ENCODE measurements around the gene HCRTR1. TPM values are rescaled to one million over a fixed set of nuclear protein-coding genes. Genes with fewer than 3 reads are reported as not detected.

HCRTR1 gene
- total RNA-seq: 0.23 TPM in 1 of 2 replicates, not detected in the other
- long read RNA-seq: 0 reads

- Mint-ChIP-seq H3K36me3 (ENCODE audit: low read depth) (no peaks in the 10 kb centered on the region), H3K27ac (ENCODE audit: unreplicated experiment) (no peak within 1 kb of the TSS), H3K4me1 (peaks cover 10% of the 10 kb centered on the region), H3K9me3 (no peaks in the 10 kb centered on the region), H3K27me3 (ENCODE audit: low read depth) (peaks cover 30% of the 10 kb centered on the region), H3K4me3 (peak within 1 kb of the TSS; percentile 82)
- no peak for DNase-seq (ENCODE audit: low read depth, low spot score)
- TF ChIP-seq, protein P1, sequence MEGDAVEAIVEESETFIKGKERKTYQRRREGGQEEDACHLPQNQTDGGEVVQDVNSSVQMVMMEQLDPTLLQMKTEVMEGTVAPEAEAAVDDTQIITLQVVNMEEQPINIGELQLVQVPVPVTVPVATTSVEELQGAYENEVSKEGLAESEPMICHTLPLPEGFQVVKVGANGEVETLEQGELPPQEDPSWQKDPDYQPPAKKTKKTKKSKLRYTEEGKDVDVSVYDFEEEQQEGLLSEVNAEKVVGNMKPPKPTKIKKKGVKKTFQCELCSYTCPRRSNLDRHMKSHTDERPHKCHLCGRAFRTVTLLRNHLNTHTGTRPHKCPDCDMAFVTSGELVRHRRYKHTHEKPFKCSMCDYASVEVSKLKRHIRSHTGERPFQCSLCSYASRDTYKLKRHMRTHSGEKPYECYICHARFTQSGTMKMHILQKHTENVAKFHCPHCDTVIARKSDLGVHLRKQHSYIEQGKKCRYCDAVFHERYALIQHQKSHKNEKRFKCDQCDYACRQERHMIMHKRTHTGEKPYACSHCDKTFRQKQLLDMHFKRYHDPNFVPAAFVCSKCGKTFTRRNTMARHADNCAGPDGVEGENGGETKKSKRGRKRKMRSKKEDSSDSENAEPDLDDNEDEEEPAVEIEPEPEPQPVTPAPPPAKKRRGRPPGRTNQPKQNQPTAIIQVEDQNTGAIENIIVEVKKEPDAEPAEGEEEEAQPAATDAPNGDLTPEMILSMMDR (conservative IDR thresholded peaks at IDR 0.05): no peak
Observed at GRCh38 chr1:31617218-31617915, at the start of gene HCRTR1. HCRTR1 (plus strand) TSS chr1:31617689; CDS start chr1:31619193, 1,504 bp downstream.

DNA sequence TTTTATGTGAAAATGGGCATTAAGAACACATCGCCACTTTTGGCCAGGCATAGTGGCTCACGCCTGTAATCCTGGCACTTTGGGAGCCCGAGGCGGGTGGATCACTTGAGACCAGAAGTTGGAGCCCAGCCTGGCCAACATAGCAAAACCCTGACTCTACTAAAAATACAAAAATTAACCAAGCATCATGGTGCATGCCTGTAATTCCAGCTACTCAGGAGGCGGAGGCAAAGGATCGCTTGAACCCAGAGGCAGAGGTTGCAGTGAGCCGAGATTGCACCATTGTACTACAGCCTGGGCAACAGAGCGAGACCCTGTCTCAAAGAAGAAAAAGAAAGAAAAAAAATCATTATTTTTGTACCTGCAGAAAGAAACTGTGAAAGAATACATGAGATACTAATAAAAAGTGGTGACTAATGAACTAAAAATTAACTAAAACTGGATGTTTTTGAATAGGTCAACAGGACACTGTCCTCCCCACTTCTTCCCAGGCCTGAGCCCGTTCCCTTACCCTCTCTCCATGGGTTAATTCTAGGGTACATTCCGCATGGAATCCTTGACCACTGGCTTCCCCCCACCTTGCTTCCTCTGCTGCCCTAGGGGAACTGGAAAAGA, 49.4 kb upstream of the HCRTR1 start:
- TF ChIP-seq, protein P1 (conservative IDR thresholded peaks at IDR 0.05): no peak
- no peak for DNase-seq (ENCODE audit: low read depth, low spot score)

GRCh38 chr1:31568895-31569595, 48.4 kb upstream of the HCRTR1 start:
- H3K4me1 Mint-ChIP-seq: peaks cover 8% of the 10 kb centered on the region

More for the DNA sequence above, 49.4 kb upstream of the HCRTR1 start:
- H3K9me3 Mint-ChIP-seq: no peaks in the 10 kb centered on the region
- H3K27ac Mint-ChIP-seq (ENCODE audit: unreplicated experiment): no peak overlapping the region
- H3K27me3 Mint-ChIP-seq (ENCODE audit: low read depth): peaks cover 17% of the 10 kb centered on the region
- no peaks in the 10 kb centered on the region for H3K36me3 Mint-ChIP-seq (ENCODE audit: low read depth)
- H3K4me3 Mint-ChIP-seq: no peak overlapping the region
- H3K4me1 Mint-ChIP-seq: peaks cover 8% of the 10 kb centered on the region

GRCh38 chr1:31569596-31570173, 47.8 kb upstream of the HCRTR1 start:
- H3K27me3 Mint-ChIP-seq (ENCODE audit: low read depth): peaks cover 19% of the 10 kb centered on the region
- no peaks in the 10 kb centered on the region for H3K9me3 Mint-ChIP-seq
- no peak for DNase-seq (ENCODE audit: low read depth, low spot score)
- peaks cover 8% of the 10 kb centered on the region for H3K4me1 Mint-ChIP-seq
- TF ChIP-seq, protein P1 (conservative IDR thresholded peaks at IDR 0.05): no peak
- H3K27ac Mint-ChIP-seq (ENCODE audit: unreplicated experiment): no peak overlapping the region
- no peaks in the 10 kb centered on the region for H3K36me3 Mint-ChIP-seq (ENCODE audit: low read depth)
- H3K4me3 Mint-ChIP-seq: no peak overlapping the region

More at GRCh38 chr1:31568895-31569595, 48.4 kb upstream of the HCRTR1 start:
- Mint-ChIP-seq H3K4me3 (no peak overlapping the region), H3K27me3 (ENCODE audit: low read depth) (peaks cover 18% of the 10 kb centered on the region), H3K36me3 (ENCODE audit: low read depth) (no peaks in the 10 kb centered on the region), H3K27ac (ENCODE audit: unreplicated experiment) (no peak overlapping the region), H3K9me3 (no peaks in the 10 kb centered on the region)
- TF ChIP-seq, protein P1 (conservative IDR thresholded peaks at IDR 0.05): no peak
- DNase-seq (ENCODE audit: low read depth, low spot score): no peak

- no peak overlapping the region for H3K4me3 Mint-ChIP-seq
- no peak for DNase-seq (ENCODE audit: low read depth, low spot score)
- H3K9me3 Mint-ChIP-seq: no peaks in the 10 kb centered on the region
- peaks cover 24% of the 10 kb centered on the region for H3K27me3 Mint-ChIP-seq (ENCODE audit: low read depth)
- no peaks in the 10 kb centered on the region for H3K36me3 Mint-ChIP-seq (ENCODE audit: low read depth)
- peaks cover 8% of the 10 kb centered on the region for H3K4me1 Mint-ChIP-seq
- H3K27ac Mint-ChIP-seq (ENCODE audit: unreplicated experiment): no peak overlapping the region
- TF ChIP-seq, protein P1 (conservative IDR thresholded peaks at IDR 0.05): no peak
Observed at GRCh38 chr1:31570228-31570627, 47.3 kb upstream of the HCRTR1 start.

Measured in neural crest cell (in vitro differentiated cells).